MCF 10A (cell line): ENCODE measurements around the gene ZFHX3. TPM values are rescaled to one million over a fixed set of nuclear protein-coding genes. Genes with fewer than 3 reads are reported as not detected.

Experiments used
- BruUV-seq: library from RNA; stranded (reverse); fragments of 400-500 nt; replicated peaks from 2 replicates; lab custom pipeline; 2021; lab: Mats Ljungman, UMichigan
- CTCF ChIA-PET: fragments of 300-600 bp; sonication (Branson Sonifier 250); formaldehyde crosslinking; extraction: SDS; loops from one replicate; lab custom pipeline; 2021; ENCODE audit warnings: antibody characterized with exemption, inconsistent platforms; lab: Yijun Ruan, JAX
- POLR2A ChIA-PET: fragments of 300-600, 350-650 bp; sonication (Branson Sonifier 250); formaldehyde crosslinking; extraction: SDS; loops from one replicate; lab custom pipeline; 2020; ENCODE audit warnings: antibody characterized with exemption, inconsistent platforms; lab: Yijun Ruan, JAX
- DNase-seq: peaks from one replicate; pipeline ENCODE4 v3.0.0-alpha.2; 2018; ENCODE audit not compliant: unreplicated experiment
- H3K27ac Mint-ChIP-seq: one replicate; pipeline ENCODE4 v1.8.0; 2022; ENCODE audit warnings: mild to moderate bottlenecking, low read depth, mixed read lengths; ENCODE audit not compliant: unreplicated experiment
- H3K27me3 Mint-ChIP-seq: one replicate; pipeline ENCODE4 v1.8.0; 2022; ENCODE audit warnings: mixed read lengths; ENCODE audit not compliant: insufficient read depth, unreplicated experiment
- H3K36me3 Mint-ChIP-seq: one replicate; pipeline ENCODE4 v1.8.0; 2022; ENCODE audit warnings: mild to moderate bottlenecking, moderate library complexity, mixed read lengths; ENCODE audit not compliant: insufficient read depth, unreplicated experiment
- H3K4me1 Mint-ChIP-seq: one replicate; pipeline ENCODE4 v1.8.0; 2022; ENCODE audit warnings: mixed read lengths; ENCODE audit not compliant: insufficient read depth, unreplicated experiment
- H3K4me3 Mint-ChIP-seq: one replicate; pipeline ENCODE4 v1.8.0; 2022; ENCODE audit warnings: mild to moderate bottlenecking, moderate library complexity, mixed read lengths; ENCODE audit not compliant: unreplicated experiment
- H3K9me3 Mint-ChIP-seq: one replicate; pipeline ENCODE4 v1.8.0; 2022; ENCODE audit warnings: mixed read lengths; ENCODE audit not compliant: unreplicated experiment
- CTCF ChIP-seq: fragments of 200-600 bp; IDR thresholded peaks from one replicate; pipeline ENCODE4 v1.8.0; 2022; ENCODE audit warnings: antibody characterized with exemption, mild to moderate bottlenecking; ENCODE audit not compliant: unreplicated experiment
- intact Hi-C: fragments of 100-400 bp; cut with micrococcal nuclease; formaldehyde crosslinking; loops from 2 replicates; pipeline ENCODE4 v1.14.1; 2022
- total RNA-seq: library from RNA; stranded (reverse); gene quantifications from 2 replicates; pipeline ENCODE4 v1.2.3, GENCODE V29; 2022

Gene ZFHX3
- total RNA-seq, 1 experiment from 2014 or later: 27.4 TPM

- H3K36me3 Mint-ChIP-seq: peaks cover 58% of the 10 kb centered on the region
- no peak for DNase-seq
- no peak for TF ChIP-seq CTCF
- intact Hi-C loops: no loop called here
- no peaks in the 10 kb centered on the region for H3K9me3 Mint-ChIP-seq
- BruUV-seq: no TSS peak
- POLR2A ChIA-PET: no interaction called here
- CTCF ChIA-PET: interaction anchor here (0.6 to 1.4 kb wide), 3 partner anchors 30 to 167 kb away, joined by 3 to 8 read pairs (median 4); no protein-coding TSS in a partner anchor
- no peaks in the 10 kb centered on the region for H3K27me3 Mint-ChIP-seq
- no peak overlapping the region for H3K4me3 Mint-ChIP-seq
- H3K4me1 Mint-ChIP-seq: peaks cover 8% of the 10 kb centered on the region
- no peak overlapping the region for H3K27ac Mint-ChIP-seq
Measured at GRCh38 chr16:72887537-72887936, 160.4 kb downstream of the ZFHX3 start.

GRCh38 chr16:72886346-72886974 lies 161.5 kb downstream of the ZFHX3 start:
- Mint-ChIP-seq H3K4me1 (peaks cover 8% of the 10 kb centered on the region), H3K36me3 (peaks cover 50% of the 10 kb centered on the region), H3K27ac (peak overlapping the region; percentile 44), H3K9me3 (no peaks in the 10 kb centered on the region), H3K27me3 (no peaks in the 10 kb centered on the region), H3K4me3 (no peak overlapping the region)
- CTCF ChIA-PET: interaction anchor here (1.2 to 1.4 kb wide), 2 partner anchors 29 to 54 kb away, joined by 3 to 8 read pairs; no protein-coding TSS in a partner anchor
- no peak for DNase-seq
- BruUV-seq: no TSS peak
- TF ChIP-seq CTCF: no peak
- POLR2A ChIA-PET: no interaction called here
- intact Hi-C loops: no loop called here

GRCh38 chr16:72884573-72884972 lies 163.4 kb downstream of the ZFHX3 start:
- Mint-ChIP-seq H3K4me3 (no peak overlapping the region), H3K4me1 (peaks cover 8% of the 10 kb centered on the region), H3K27me3 (no peaks in the 10 kb centered on the region), H3K9me3 (no peaks in the 10 kb centered on the region), H3K36me3 (peaks cover 36% of the 10 kb centered on the region), H3K27ac (no peak overlapping the region)
- no peak for TF ChIP-seq CTCF
- intact Hi-C loops: no loop called here
- ChIA-PET POLR2A (interaction anchor here (1.1 kb wide), 1 partner anchor 121 kb away, joined by 4 read pairs; no protein-coding TSS in a partner anchor), CTCF (interaction anchor here (1.0 to 1.7 kb wide), 3 partner anchors 35 to 312 kb away, joined by 3 to 11 read pairs (median 6); no protein-coding TSS in a partner anchor)
- no peak for DNase-seq
- no TSS peak for BruUV-seq

- Mint-ChIP-seq H3K9me3 (no peaks in the 10 kb centered on the region), H3K27ac (no peak overlapping the region), H3K4me1 (peaks cover 8% of the 10 kb centered on the region), H3K4me3 (no peak overlapping the region), H3K27me3 (no peaks in the 10 kb centered on the region), H3K36me3 (peaks cover 34% of the 10 kb centered on the region)
- BruUV-seq: no TSS peak
- peak; percentile 31 for DNase-seq
- intact Hi-C loops: no loop called here
- no peak for TF ChIP-seq CTCF
- ChIA-PET CTCF (interaction anchor here (0.6 to 1.7 kb wide), 4 partner anchors 35 to 409 kb away, joined by 3 to 11 read pairs (median 4); no protein-coding TSS in a partner anchor), POLR2A (interaction anchor here (0.7 to 1.1 kb wide), 3 partner anchors 54 to 243 kb away, joined by 3 to 4 read pairs (median 3); no protein-coding TSS in a partner anchor)
Measured at GRCh38 chr16:72884037-72884436, 163.9 kb downstream of the ZFHX3 start.
